ENCODE data around the gene KRTAP4-16. TPM values are rescaled to one million over a fixed set of nuclear protein-coding genes. Genes with fewer than 3 reads are reported as not detected.

Gene KRTAP4-16
- total and polyA plus RNA-seq, 2 of the 8 experiments (the other 6 are each of a cell fraction or from before 2014, with no cell fraction given): not detected

DNA sequence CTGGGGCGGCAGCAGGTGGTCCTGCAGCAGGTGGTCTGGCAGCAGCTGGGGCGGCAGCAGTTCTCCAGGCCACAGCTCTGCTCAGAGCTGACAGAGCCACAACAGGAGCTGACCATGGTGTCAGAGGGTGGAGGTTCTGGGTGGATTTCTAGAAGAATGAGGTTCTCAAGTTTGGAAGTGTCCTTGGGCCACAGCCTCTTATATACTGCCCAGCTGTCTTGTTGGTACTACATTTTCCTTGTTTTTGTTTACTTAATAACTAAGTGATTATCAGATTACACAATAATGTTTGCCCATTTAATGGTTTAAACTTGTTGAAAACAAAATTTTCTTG, 47.6 kb upstream of the KRTAP4-16 start, which contains the start of gene KRTAP4-5:
TSS of gene KRTAP4-5 (minus strand) at position 174 of the 334 bp plus-strand sequence. CDS start at position 116, 58 bp downstream.
- Histone ChIP-seq H4K8ac (ENCODE audit: extremely low read depth, insufficient read depth, low read length) (no peak within 1 kb of the TSS), H4K20me1 (replicated peaks in 1 of 2; ENCODE audit: control insufficient read depth in 1 of 2, insufficient read depth in 2 of 2, low read length in 2 of 2) (no peaks in the 10 kb centered on the region), H3K9ac (replicated peaks in 1 of 4; ENCODE audit: extremely low read depth in 1 of 4, low read depth in 3 of 4, low read length in 3 of 4) (no peak within 1 kb of the TSS), H4K5ac (ENCODE audit: insufficient read length, low read depth, low read length) (no peak within 1 kb of the TSS), H2BK5ac (ENCODE audit: low read depth, low read length) (no peak within 1 kb of the TSS), H3K79me2 (ENCODE audit: control insufficient read depth in 1 of 2, insufficient read depth in 2 of 2, low read length in 2 of 2) (no peaks in the 10 kb centered on the region), H3K4me3 (ENCODE audit: extremely low read depth in 1 of 4, insufficient read depth in 2 of 4, low read depth in 3 of 4, low read length in 4 of 4) (no peak within 1 kb of the TSS), H3K4me1 (replicated peaks in 1 of 4; ENCODE audit: control insufficient read depth in 3 of 4, insufficient read depth in 4 of 4, low read length in 3 of 4) (no peaks in the 10 kb centered on the region), H4K91ac (replicated peaks; ENCODE audit: insufficient read length, low read length) (no peak within 1 kb of the TSS), H2AFZ (ENCODE audit: low read length) (no peak within 1 kb of the TSS), H3K4me2 (ENCODE audit: insufficient read depth in 1 of 2, low read depth in 2 of 2, low read length in 2 of 2) (no peak within 1 kb of the TSS), H2BK120ac (replicated peaks; ENCODE audit: low read depth, low read length) (no peak within 1 kb of the TSS), H3K9me3 (ENCODE audit: insufficient read depth in 2 of 2, low read depth in 1 of 2, low read length in 1 of 2) (no peaks in the 10 kb centered on the region), H3K23me2 (ENCODE audit: low read depth, low read length) (peaks cover 2% of the 10 kb centered on the region; the same call in 1 of the 2 replicates), H2BK20ac (ENCODE audit: low read length) (no peak within 1 kb of the TSS), H3K56ac (replicated peaks; ENCODE audit: insufficient read length, low read depth, low read length) (no peak within 1 kb of the TSS), H3K18ac (ENCODE audit: extremely low read depth, low read length) (no peak within 1 kb of the TSS), H2AK5ac (ENCODE audit: low read depth, low read length) (no peak within 1 kb of the TSS), H3K14ac (ENCODE audit: insufficient read length) (no peak within 1 kb of the TSS), H2BK12ac (ENCODE audit: low read depth, low read length) (no peak within 1 kb of the TSS), H3K4ac (replicated peaks; ENCODE audit: insufficient read length, low read depth, low read length) (no peak within 1 kb of the TSS), H3K23ac (ENCODE audit: insufficient read length) (no peak within 1 kb of the TSS), H3K36me3 (ENCODE audit: control insufficient read depth in 2 of 4, insufficient read depth in 4 of 4, low read length in 3 of 4) (no peaks in the 10 kb centered on the region), H3K27ac (ENCODE audit: low read depth, low read length) (no peak within 1 kb of the TSS), H3K27me3 (replicated peaks in 1 of 4; ENCODE audit: control insufficient read depth in 3 of 4, extremely low read depth in 1 of 4, insufficient read depth in 3 of 4, low read length in 3 of 4) (no peaks in the 10 kb centered on the region), H3K79me1 (ENCODE audit: low read depth, low read length) (no peaks in the 10 kb centered on the region), H2BK15ac (ENCODE audit: low read length) (no peak within 1 kb of the TSS)
- POLR2A ChIA-PET (ENCODE audit: partially characterized antibody): no interaction called here
- TF ChIP-seq EZH2 (IDR thresholded peaks at IDR 0.05; ENCODE audit: low read depth, low read length, severe bottlenecking) (no peak), CREB1 (IDR thresholded peaks at IDR 0.05) (no peak), NANOG (IDR thresholded peaks at IDR 0.05; ENCODE audit: insufficient read depth, low read depth, low read length, poor library complexity, severe bottlenecking) (no peak)
- TF ChIP-seq, protein P1, sequence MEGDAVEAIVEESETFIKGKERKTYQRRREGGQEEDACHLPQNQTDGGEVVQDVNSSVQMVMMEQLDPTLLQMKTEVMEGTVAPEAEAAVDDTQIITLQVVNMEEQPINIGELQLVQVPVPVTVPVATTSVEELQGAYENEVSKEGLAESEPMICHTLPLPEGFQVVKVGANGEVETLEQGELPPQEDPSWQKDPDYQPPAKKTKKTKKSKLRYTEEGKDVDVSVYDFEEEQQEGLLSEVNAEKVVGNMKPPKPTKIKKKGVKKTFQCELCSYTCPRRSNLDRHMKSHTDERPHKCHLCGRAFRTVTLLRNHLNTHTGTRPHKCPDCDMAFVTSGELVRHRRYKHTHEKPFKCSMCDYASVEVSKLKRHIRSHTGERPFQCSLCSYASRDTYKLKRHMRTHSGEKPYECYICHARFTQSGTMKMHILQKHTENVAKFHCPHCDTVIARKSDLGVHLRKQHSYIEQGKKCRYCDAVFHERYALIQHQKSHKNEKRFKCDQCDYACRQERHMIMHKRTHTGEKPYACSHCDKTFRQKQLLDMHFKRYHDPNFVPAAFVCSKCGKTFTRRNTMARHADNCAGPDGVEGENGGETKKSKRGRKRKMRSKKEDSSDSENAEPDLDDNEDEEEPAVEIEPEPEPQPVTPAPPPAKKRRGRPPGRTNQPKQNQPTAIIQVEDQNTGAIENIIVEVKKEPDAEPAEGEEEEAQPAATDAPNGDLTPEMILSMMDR (IDR thresholded peaks at IDR 0.05; ENCODE audit: control extremely low read depth in 1 of 3, insufficient read depth in 1 of 3, low read depth in 1 of 3, low read length in 3 of 3): no peak
- DNase-seq (ENCODE audit: low read depth in 1 of 2, low spot score in 2 of 2) (no peak), FAIRE-seq (no peak)
- CTCF ChIA-PET (ENCODE audit: partially characterized antibody): interaction anchor here (0.9 kb wide), 2 partner anchors 9 to 26 kb away, joined by 3 read pairs; no protein-coding TSS in a partner anchor
- 50% methylated on average over 2 of the region's 2 CpGs; no CpG with 5 or more reads in 1 of the 2 experiments for WGBS, 2 experiments (ENCODE audit: extremely low coverage in 1 of 2, insufficient coverage in 1 of 2, insufficient read length in 1 of 2, insufficient replicate concordance in 2 of 2, low coverage in 1 of 2, low lambda C conversion rate in 2 of 2, missing lambda C conversion rate in 1 of 2)
